Measurements from ENCODE around the gene GBE1. TPM values are rescaled to one million over a fixed set of nuclear protein-coding genes. Genes with fewer than 3 reads are reported as not detected.
A peak's percentile ranks its signal among the peaks of the same experiment; 100 is the strongest.

The GBE1 gene
- total RNA-seq, 1 donor from 2014 or later: 34.4 TPM

DNA sequence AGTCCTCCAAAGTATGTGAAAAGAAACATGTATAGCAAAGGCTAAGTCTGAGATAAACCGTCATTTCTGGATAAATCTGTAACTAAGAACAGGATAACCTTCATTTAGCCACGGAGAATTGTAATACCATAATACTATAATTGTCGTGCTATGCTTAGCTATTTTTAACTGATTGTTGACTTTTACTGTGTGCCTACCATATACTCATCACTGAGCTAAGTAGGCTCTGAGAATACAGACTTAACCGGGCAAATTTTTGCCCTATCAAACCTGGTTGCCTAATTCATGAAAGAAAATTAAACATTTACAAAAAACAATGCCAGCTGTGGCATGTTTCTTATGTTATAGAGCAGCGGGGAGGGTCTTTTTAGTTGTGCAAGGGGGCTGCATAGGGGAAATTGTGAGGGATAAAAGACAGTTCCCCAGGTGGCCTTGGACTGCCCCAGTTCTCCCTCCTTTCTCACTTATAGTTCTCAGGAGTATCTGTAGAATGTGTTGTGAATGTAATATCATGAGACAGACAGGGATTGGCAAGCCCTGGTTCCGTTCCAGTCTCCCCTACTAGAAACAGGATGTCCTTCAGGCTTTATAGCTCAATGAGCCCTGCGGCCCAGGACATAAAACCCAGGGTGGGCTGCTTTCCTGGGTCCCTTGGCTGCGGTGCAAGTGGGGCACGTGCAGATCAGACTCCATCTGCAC lies 318.5 kb downstream of the GBE1 start:
- Mint-ChIP-seq H3K4me3 (no peak overlapping the region), H3K27ac (no peak overlapping the region), H3K27me3 (ENCODE audit: insufficient read depth, low read depth) (peaks cover 3% of the 10 kb centered on the region), H3K9me3 (no peaks in the 10 kb centered on the region), H3K36me3 (no peaks in the 10 kb centered on the region), H3K4me1 (no peaks in the 10 kb centered on the region)
- Histone ChIP-seq H3K4me1 (peaks cover 6% of the 10 kb centered on the region), H3K79me2 (ENCODE audit: low read depth) (no peaks in the 10 kb centered on the region), H3K27ac (no peak overlapping the region), H3K9me3 (ENCODE audit: low read depth) (no peaks in the 10 kb centered on the region), H3K4me2 (no peak overlapping the region), H3K36me3 (no peaks in the 10 kb centered on the region), H4K20me1 (ENCODE audit: low read depth) (no peaks in the 10 kb centered on the region), H3F3A (ENCODE audit: low read depth) (no peaks in the 10 kb centered on the region), H3K27me3 (no peaks in the 10 kb centered on the region), H2AFZ (replicated peaks) (no peak overlapping the region), H3K4me3 (no peak overlapping the region), H3K9ac (no peak overlapping the region)
- TF ChIP-seq EZH2 (IDR thresholded peaks at IDR 0.05): no peak
- no peak for TF ChIP-seq EZH2phosphoT487 (IDR thresholded peaks at IDR 0.05)
- TF ChIP-seq, protein P1, sequence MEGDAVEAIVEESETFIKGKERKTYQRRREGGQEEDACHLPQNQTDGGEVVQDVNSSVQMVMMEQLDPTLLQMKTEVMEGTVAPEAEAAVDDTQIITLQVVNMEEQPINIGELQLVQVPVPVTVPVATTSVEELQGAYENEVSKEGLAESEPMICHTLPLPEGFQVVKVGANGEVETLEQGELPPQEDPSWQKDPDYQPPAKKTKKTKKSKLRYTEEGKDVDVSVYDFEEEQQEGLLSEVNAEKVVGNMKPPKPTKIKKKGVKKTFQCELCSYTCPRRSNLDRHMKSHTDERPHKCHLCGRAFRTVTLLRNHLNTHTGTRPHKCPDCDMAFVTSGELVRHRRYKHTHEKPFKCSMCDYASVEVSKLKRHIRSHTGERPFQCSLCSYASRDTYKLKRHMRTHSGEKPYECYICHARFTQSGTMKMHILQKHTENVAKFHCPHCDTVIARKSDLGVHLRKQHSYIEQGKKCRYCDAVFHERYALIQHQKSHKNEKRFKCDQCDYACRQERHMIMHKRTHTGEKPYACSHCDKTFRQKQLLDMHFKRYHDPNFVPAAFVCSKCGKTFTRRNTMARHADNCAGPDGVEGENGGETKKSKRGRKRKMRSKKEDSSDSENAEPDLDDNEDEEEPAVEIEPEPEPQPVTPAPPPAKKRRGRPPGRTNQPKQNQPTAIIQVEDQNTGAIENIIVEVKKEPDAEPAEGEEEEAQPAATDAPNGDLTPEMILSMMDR (IDR thresholded peaks at IDR 0.05): no peak
- DNase-seq (ENCODE audit: low spot score): no peak

DNA sequence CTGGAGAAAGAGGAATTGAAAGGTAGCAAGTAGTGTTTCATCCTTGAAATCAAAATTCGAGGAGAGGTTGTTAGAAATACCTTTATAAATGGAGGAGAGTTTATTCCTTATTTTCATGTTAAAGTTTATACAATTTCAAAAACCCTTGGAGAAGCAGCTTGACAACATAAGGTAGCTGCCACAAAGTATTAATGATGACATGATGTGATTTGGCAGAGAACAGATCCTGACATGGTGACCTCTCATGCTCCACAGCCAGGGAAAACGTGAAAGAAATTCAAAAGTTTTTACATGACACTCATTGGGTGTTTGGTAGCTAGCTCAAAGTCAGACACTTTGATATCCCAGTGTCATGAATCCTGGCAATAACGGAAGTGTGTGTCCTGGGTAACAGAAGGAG lies 320.8 kb downstream of the GBE1 start:
- Histone ChIP-seq H3K9me3 (ENCODE audit: low read depth) (no peaks in the 10 kb centered on the region), H3K4me3 (no peak overlapping the region), H3K27ac (no peak overlapping the region), H3K4me1 (peaks cover 6% of the 10 kb centered on the region), H3K4me2 (no peak overlapping the region), H4K20me1 (ENCODE audit: low read depth) (no peaks in the 10 kb centered on the region), H3K9ac (no peak overlapping the region), H3K27me3 (no peaks in the 10 kb centered on the region), H3F3A (ENCODE audit: low read depth) (no peaks in the 10 kb centered on the region), H3K36me3 (no peaks in the 10 kb centered on the region), H2AFZ (replicated peaks) (no peak overlapping the region), H3K79me2 (ENCODE audit: low read depth) (no peaks in the 10 kb centered on the region)
- peaks cover under 1% of the 10 kb centered on the region for H3K27me3 Mint-ChIP-seq (ENCODE audit: insufficient read depth, low read depth)
- no peak for DNase-seq (ENCODE audit: low spot score)
- no peaks in the 10 kb centered on the region for H3K4me1 Mint-ChIP-seq
- no peak for TF ChIP-seq EZH2 (IDR thresholded peaks at IDR 0.05)
- TF ChIP-seq, protein P1 (IDR thresholded peaks at IDR 0.05): no peak
- no peak for TF ChIP-seq EZH2phosphoT487 (IDR thresholded peaks at IDR 0.05)
- H3K9me3 Mint-ChIP-seq: no peaks in the 10 kb centered on the region
- no peak overlapping the region for H3K4me3 Mint-ChIP-seq
- no peak overlapping the region for H3K27ac Mint-ChIP-seq
- no peaks in the 10 kb centered on the region for H3K36me3 Mint-ChIP-seq

Small RNA genes lying within 50 kb of the gene (small RNA-seq; reads per million reads assigned to genes)
- gene AC017015.1 (not detected), gene RNU2-28P (0.32 reads per million, percentile 30 among the genes with 10 or more reads in this experiment)

All from neural progenitor cell (in vitro differentiated cells).